Neural cell (in vitro differentiated cells): ENCODE measurements around the gene GPX3. TPM values are rescaled to one million over a fixed set of nuclear protein-coding genes. Genes with fewer than 3 reads are reported as not detected.

Source experiments
- H2AFZ ChIP-seq: fragments of 200-600, 300-800 bp; sonication (generic), shearing (Covaris generic); 2 replicates; pipeline ENCODE4 v1.6.0; 2014; ENCODE audit warnings: low read depth, mild to moderate bottlenecking, antibody characterized with exemption, low read length, moderate library complexity
- H3F3A ChIP-seq: fragments of 200-600 bp; shearing (Covaris generic); 2 replicates; pipeline ENCODE4 v1.6.1; 2016; ENCODE audit warnings: mild to moderate bottlenecking, moderate library complexity, mixed read lengths, antibody characterized with exemption, low read length; ENCODE audit not compliant: insufficient read depth, poor library complexity, severe bottlenecking
- H3K27ac ChIP-seq: fragments of 200-600, 300-800 bp; sonication (generic), shearing (Covaris generic); 2 replicates; pipeline ENCODE4 v1.5.1; 2014; ENCODE audit warnings: mild to moderate bottlenecking, low read length, moderate library complexity
- H3K27me3 ChIP-seq: fragments of 300-800, 200-600 bp; sonication (generic), shearing (Covaris generic); 2 replicates; pipeline ENCODE4 v1.6.0; 2014; ENCODE audit warnings: mild to moderate bottlenecking, low read depth, low read length, moderate library complexity; ENCODE audit not compliant: insufficient read depth
- H3K36me3 ChIP-seq: fragments of 300-800, 200-600 bp; sonication (generic), shearing (Covaris generic); 2 replicates; pipeline ENCODE4 v1.5.1; 2014; ENCODE audit warnings: mild to moderate bottlenecking, antibody characterized with exemption, low read length, moderate library complexity; ENCODE audit not compliant: insufficient read depth
- H3K4me2 ChIP-seq: fragments of 300-800, 200-600 bp; sonication (generic), shearing (Covaris generic); 2 replicates; pipeline ENCODE4 v1.6.0; 2014; ENCODE audit warnings: mild to moderate bottlenecking, low read length
- H3K4me3 ChIP-seq: fragments of 300-800, 200-600 bp; sonication (generic), shearing (Covaris generic); 2 replicates; pipeline ENCODE4 v1.5.1; 2014; ENCODE audit warnings: mild to moderate bottlenecking, low read length, moderate library complexity
- H3K79me2 ChIP-seq: fragments of 200-600 bp; shearing (Covaris generic); replicated peaks from 2 replicates; pipeline ENCODE4 v1.6.0; 2014; ENCODE audit warnings: mild to moderate bottlenecking, low read length, moderate library complexity; ENCODE audit not compliant: insufficient read depth
- H3K9ac ChIP-seq: fragments of 300-800, 200-600 bp; sonication (generic), shearing (Covaris generic); 2 replicates; pipeline ENCODE4 v1.6.1; 2016; ENCODE audit warnings: mild to moderate bottlenecking, low read length, mixed read lengths
- H3K9me2 ChIP-seq: fragments of 200-600 bp; shearing (Covaris generic); 2 replicates; pipeline ENCODE4 v1.6.1; 2016; ENCODE audit warnings: mild to moderate bottlenecking, low read length, mixed read lengths; ENCODE audit not compliant: insufficient read depth
- H3K9me3 ChIP-seq: fragments of 200-600, 300-800 bp; sonication (generic), shearing (Covaris generic); 2 replicates; pipeline ENCODE4 v1.6.1; 2016; ENCODE audit warnings: mild to moderate bottlenecking, mixed run types, low read length, moderate library complexity, mixed read lengths
- H4K20me1 ChIP-seq: fragments of 200-600 bp; shearing (Covaris generic); 2 replicates; pipeline ENCODE4 v1.6.1; 2016; ENCODE audit warnings: mild to moderate bottlenecking, mixed run types; ENCODE audit not compliant: insufficient read depth
- CTCF ChIP-seq: fragments of 450-650 bp; IDR thresholded peaks from 2 replicates; pipeline ENCODE4 v1.5.1; 2014; ENCODE audit warnings: antibody characterized with exemption, mild to moderate bottlenecking, moderate library complexity; ENCODE audit not compliant: poor library complexity, severe bottlenecking
- EP300 ChIP-seq: fragments of 450-650 bp; conservative IDR thresholded peaks from 2 replicates; pipeline ENCODE4 v1.6.1; 2014; ENCODE audit warnings: antibody characterized with exemption, mild to moderate bottlenecking, moderate library complexity; ENCODE audit not compliant: poor library complexity, severe bottlenecking
- EZH2 ChIP-seq: fragments of 200-600, 300-800 bp; shearing (Covaris generic), sonication (generic); IDR thresholded peaks from 2 replicates; pipeline ENCODE4 v1.6.1; 2014; ENCODE audit warnings: antibody characterized with exemption, low read length, borderline replicate concordance, mild to moderate bottlenecking; ENCODE audit not compliant: insufficient read depth, poor library complexity, severe bottlenecking
- MXI1 ChIP-seq: fragments of 450-650 bp; conservative IDR thresholded peaks from 2 replicates; pipeline ENCODE4 v1.6.1; 2014; ENCODE audit warnings: antibody characterized with exemption, mild to moderate bottlenecking; ENCODE audit not compliant: poor library complexity, severe bottlenecking
- POLR2AphosphoS5 ChIP-seq: IDR thresholded peaks from 2 replicates; pipeline ENCODE4 v1.6.1; 2012
- RAD21 ChIP-seq: fragments of 450-650 bp; conservative IDR thresholded peaks from 2 replicates; pipeline ENCODE4 v1.6.1; 2014; ENCODE audit warnings: antibody characterized with exemption, mild to moderate bottlenecking, moderate library complexity
- REST ChIP-seq: IDR thresholded peaks from 2 replicates; pipeline ENCODE4 v1.6.1; 2012; ENCODE audit warnings: borderline replicate concordance
- SMC3 ChIP-seq: fragments of 450-650 bp; conservative IDR thresholded peaks from 2 replicates; pipeline ENCODE4 v1.6.1; 2014; ENCODE audit warnings: antibody characterized with exemption, mild to moderate bottlenecking, moderate library complexity; ENCODE audit not compliant: poor library complexity
- TAF1 ChIP-seq: IDR thresholded peaks from 2 replicates; pipeline ENCODE4 v1.6.1; 2012; ENCODE audit warnings: low read depth
- polyA plus RNA-seq: library from polyadenylated mRNA; depleted of rRNA; stranded (reverse); fragments of >200 nt; gene quantifications from 2 replicates; pipeline ENCODE4 v1.2.3, GENCODE V29; 2014

GPX3 gene
- polyA plus RNA-seq, 1 donor from 2014 or later: 4.0 TPM

- H3K79me2 ChIP-seq: no peaks in the 10 kb centered on the region
- H3K27ac ChIP-seq: no peak overlapping the region
- TF ChIP-seq EP300: no peak
- no peak for TF ChIP-seq POLR2AphosphoS5
- TF ChIP-seq EZH2: no peak
- no peak overlapping the region for H2AFZ ChIP-seq
- no peaks in the 10 kb centered on the region for H4K20me1 ChIP-seq
- no peaks in the 10 kb centered on the region for H3K9me2 ChIP-seq
- H3K4me2 ChIP-seq: no peak overlapping the region
- no peaks in the 10 kb centered on the region for H3K27me3 ChIP-seq
- no peaks in the 10 kb centered on the region for H3K36me3 ChIP-seq
- no peak overlapping the region for H3K4me3 ChIP-seq
- no peaks in the 10 kb centered on the region for H3K9me3 ChIP-seq
- H3K9ac ChIP-seq: no peak overlapping the region
- no peaks in the 10 kb centered on the region for H3F3A ChIP-seq
These were observed 7.6 kb downstream of the GPX3 start for GRCh38 chr5:151027961-151028479.

- no peak for TF ChIP-seq MXI1
- TF ChIP-seq REST: no peak
- TF ChIP-seq EZH2: no peak
- TF ChIP-seq RAD21: no peak
- TF ChIP-seq TAF1: no peak
- TF ChIP-seq SMC3: no peak
- TF ChIP-seq EP300: no peak
- TF ChIP-seq POLR2AphosphoS5: no peak
- no peak for TF ChIP-seq CTCF
- Histone ChIP-seq H3K4me3 (no peak overlapping the region), H3K79me2 (no peaks in the 10 kb centered on the region), H2AFZ (no peak overlapping the region), H4K20me1 (no peaks in the 10 kb centered on the region), H3K9me2 (no peaks in the 10 kb centered on the region), H3F3A (no peaks in the 10 kb centered on the region), H3K4me2 (no peak overlapping the region), H3K27me3 (no peaks in the 10 kb centered on the region), H3K9me3 (no peaks in the 10 kb centered on the region), H3K9ac (no peak overlapping the region), H3K36me3 (no peaks in the 10 kb centered on the region), H3K27ac (no peak overlapping the region)
These were observed 8.3 kb downstream of the GPX3 start for GRCh38 chr5:151028717-151029116.
